Panc1 (cell line): ENCODE measurements around the gene CYB5R4. TPM values are rescaled to one million over a fixed set of nuclear protein-coding genes. Genes with fewer than 3 reads are reported as not detected.

Source experiments
- ATAC-seq: fragments of 200-7000 bp; cut with Tn5 transposase; 2 replicates; pipeline ENCODE4 v1.9.1; 2020; ENCODE audit warnings: mild to moderate bottlenecking, moderate library complexity
- BruUV-seq: library from RNA; stranded (reverse); fragments of 400-500 nt; replicated peaks from 2 replicates; lab custom pipeline; 2021; lab: Mats Ljungman, UMichigan
- CTCF ChIA-PET: fragments of 300-600 bp; sonication (Branson Sonifier 250); formaldehyde crosslinking; loops from one replicate; lab custom pipeline; 2022; ENCODE audit warnings: antibody characterized with exemption; lab: Charles Lee
- POLR2A ChIA-PET: fragments of 300-600 bp; sonication (Branson Sonifier 250); formaldehyde crosslinking; loops from one replicate; lab custom pipeline; 2022; ENCODE audit warnings: antibody characterized with exemption; lab: Charles Lee
- DNase-seq: peaks from one replicate; pipeline ENCODE4 v3.0.0-alpha.2; 2010; ENCODE audit warnings: low read depth, low spot score
- H3K27ac ChIP-seq: 2 replicates; pipeline ENCODE4 v1.5.1; 2011; ENCODE audit warnings: mild to moderate bottlenecking, low read length, inconsistent platforms
- H3K27me3 ChIP-seq: fragments of 200-500 bp; sonication (Bioruptor generic); 2 replicates; pipeline ENCODE4 v1.6.0; 2014; ENCODE audit warnings: low read length, inconsistent platforms; ENCODE audit not compliant: control insufficient read depth, insufficient read depth
- H3K36me3 ChIP-seq: fragments of 200-500 bp; sonication (Bioruptor generic); 2 replicates; pipeline ENCODE4 v1.5.1; 2014; ENCODE audit warnings: inconsistent platforms, mild to moderate bottlenecking, low read length, moderate library complexity; ENCODE audit not compliant: control insufficient read depth, insufficient read depth
- H3K4me1 ChIP-seq: 2 replicates; pipeline ENCODE4 v1.5.1; 2011; ENCODE audit warnings: inconsistent platforms, mild to moderate bottlenecking, low read length, moderate library complexity; ENCODE audit not compliant: control insufficient read depth, insufficient read depth
- H3K4me3 ChIP-seq, 2 experiments: 2 replicates each; pipeline ENCODE4 v1.5.1; 2011 to 2012; ENCODE audit warnings: low read depth in 2 of 2, low read length in 2 of 2, mild to moderate bottlenecking in 2 of 2, inconsistent platforms in 1 of 2, moderate library complexity in 1 of 2
- H3K9me3 ChIP-seq: fragments of 200-500 bp; sonication (Bioruptor generic); 2 replicates; pipeline ENCODE4 v1.5.1; 2014; ENCODE audit warnings: low read depth, mild to moderate bottlenecking, inconsistent platforms, low read length, moderate library complexity; ENCODE audit not compliant: control insufficient read depth, insufficient read depth
- CTCF ChIP-seq: fragments of 450-650 bp; IDR thresholded peaks from 2 replicates; pipeline ENCODE4 v1.5.1; 2017; ENCODE audit warnings: mild to moderate bottlenecking
- POLR2AphosphoS5 ChIP-seq: IDR thresholded peaks from 2 replicates; pipeline ENCODE4 v1.6.1; 2012; ENCODE audit warnings: mild to moderate bottlenecking, low read depth, low read length, moderate library complexity
- REST ChIP-seq, 2 experiments: IDR thresholded peaks; 2 replicates each; pipeline ENCODE4 v1.6.1; 2011 to 2012; ENCODE audit warnings: low read depth in 2 of 2, control low read depth in 1 of 2, low read length in 1 of 2, mild to moderate bottlenecking in 1 of 2, moderate library complexity in 1 of 2; ENCODE audit not compliant: insufficient read depth in 1 of 2
- SIN3A ChIP-seq: IDR thresholded peaks from 2 replicates; pipeline ENCODE4 v1.6.1; 2012; ENCODE audit warnings: low read depth, mild to moderate bottlenecking, low read length, moderate library complexity, borderline replicate concordance; ENCODE audit not compliant: insufficient read depth
- TCF7L2 ChIP-seq: IDR thresholded peaks from 2 replicates; pipeline ENCODE4 v1.6.1; 2011; ENCODE audit warnings: mild to moderate bottlenecking, low read depth, low read length, inconsistent platforms
- in situ Hi-C: cut with HindIII; loops from 2 replicates; pipeline ENCODE4 v1.10.0; 2016; ENCODE audit warnings: low sequenced_read_pairs, low pct_unique_long_range_greater_than_20kb
- intact Hi-C: fragments of 100-400 bp; cut with micrococcal nuclease; formaldehyde crosslinking; loops from one replicate; pipeline ENCODE4 v1.10.0; 2022; ENCODE audit not compliant: unreplicated experiment
- total RNA-seq: library from RNA; stranded (reverse); gene quantifications from one replicate; pipeline ENCODE4 v1.2.1, GENCODE V29; 2021; ENCODE audit not compliant: unreplicated experiment

The CYB5R4 gene
- total RNA-seq, 1 experiment from 2014 or later: 31.7 TPM

GRCh38 chr6:83844170-83844569 is 15.3 kb upstream of the CYB5R4 start:
- no peaks in the 10 kb centered on the region; the same call in 1 of the 2 replicates for H3K27me3 ChIP-seq
- H3K27ac ChIP-seq: no peak overlapping the region
- CTCF ChIA-PET: no interaction called here
- H3K9me3 ChIP-seq: no peaks in the 10 kb centered on the region; the same call in 1 of the 2 replicates
- ATAC-seq: no peak
- no peak for DNase-seq
- POLR2A ChIA-PET: no interaction called here
- in situ Hi-C loops: no loop called here
- H3K4me3 ChIP-seq: no peak overlapping the region
- intact Hi-C loops: no loop called here
- no peak for TF ChIP-seq REST (IDR thresholded peaks at IDR 0.05; ENCODE audit: insufficient read depth in 1 of 2, low read depth in 2 of 2, low read length in 1 of 2)
- TF ChIP-seq CTCF: no peak
- no peak for TF ChIP-seq SIN3A
- TF ChIP-seq TCF7L2: no peak
- no peak for TF ChIP-seq POLR2AphosphoS5
- H3K4me1 ChIP-seq: no peaks in the 10 kb centered on the region
- H3K36me3 ChIP-seq: no peaks in the 10 kb centered on the region
- no TSS peak for BruUV-seq

- POLR2A ChIA-PET: no interaction called here
- DNase-seq: no peak
- Histone ChIP-seq H3K9me3 (no peaks in the 10 kb centered on the region; the same call in 1 of the 2 replicates), H3K27ac (no peak overlapping the region), H3K4me3 (no peak overlapping the region), H3K27me3 (peaks cover 2% of the 10 kb centered on the region; the same call in 1 of the 2 replicates), H3K36me3 (no peaks in the 10 kb centered on the region), H3K4me1 (no peaks in the 10 kb centered on the region)
- intact Hi-C loops (no loop called here), in situ Hi-C loops (no loop called here)
- TF ChIP-seq REST (IDR thresholded peaks at IDR 0.05; ENCODE audit: insufficient read depth in 1 of 2, low read depth in 2 of 2, low read length in 1 of 2) (no peak), POLR2AphosphoS5 (no peak), SIN3A (no peak), TCF7L2 (no peak), CTCF (no peak)
- no TSS peak for BruUV-seq
- no peak for ATAC-seq
- CTCF ChIA-PET: no interaction called here
Observed at GRCh38 chr6:83846291-83846690, 13.2 kb upstream of the CYB5R4 start.
